C4-2B (cell line): ENCODE measurements around the gene ZNF532.

ENCODE experiments used
- ZFX ChIP-seq: fragments of 450-650 bp; IDR thresholded peaks from 2 replicates; pipeline ENCODE4 v1.6.1; 2017
- TF ChIP-seq, protein P1 (sequence below): fragments of 450-650 bp; conservative IDR thresholded peaks from 2 replicates; pipeline ENCODE4 v1.5.1; 2017; ENCODE audit warnings: mild to moderate bottlenecking

DNA sequence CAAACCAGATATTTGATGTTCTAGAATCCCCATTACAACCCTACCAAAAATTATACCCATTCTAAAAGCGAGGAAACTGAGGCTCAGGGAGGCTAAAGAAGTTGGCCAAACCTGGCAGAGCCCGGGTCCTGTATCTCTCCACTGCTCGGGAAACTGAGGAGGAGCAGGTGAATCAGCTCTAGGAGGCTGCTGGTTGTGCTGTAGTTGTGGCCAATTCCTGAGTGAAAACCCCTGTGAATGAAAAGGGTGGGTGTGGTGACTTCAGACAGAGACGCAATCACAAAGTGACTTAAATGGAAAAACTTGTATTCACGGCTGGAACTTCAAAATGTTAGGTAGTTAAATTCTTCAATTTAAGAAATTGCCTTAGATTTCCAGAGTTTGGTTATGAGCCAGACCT, 169.3 kb downstream of the ZNF532 start:
- TF ChIP-seq, protein P1, sequence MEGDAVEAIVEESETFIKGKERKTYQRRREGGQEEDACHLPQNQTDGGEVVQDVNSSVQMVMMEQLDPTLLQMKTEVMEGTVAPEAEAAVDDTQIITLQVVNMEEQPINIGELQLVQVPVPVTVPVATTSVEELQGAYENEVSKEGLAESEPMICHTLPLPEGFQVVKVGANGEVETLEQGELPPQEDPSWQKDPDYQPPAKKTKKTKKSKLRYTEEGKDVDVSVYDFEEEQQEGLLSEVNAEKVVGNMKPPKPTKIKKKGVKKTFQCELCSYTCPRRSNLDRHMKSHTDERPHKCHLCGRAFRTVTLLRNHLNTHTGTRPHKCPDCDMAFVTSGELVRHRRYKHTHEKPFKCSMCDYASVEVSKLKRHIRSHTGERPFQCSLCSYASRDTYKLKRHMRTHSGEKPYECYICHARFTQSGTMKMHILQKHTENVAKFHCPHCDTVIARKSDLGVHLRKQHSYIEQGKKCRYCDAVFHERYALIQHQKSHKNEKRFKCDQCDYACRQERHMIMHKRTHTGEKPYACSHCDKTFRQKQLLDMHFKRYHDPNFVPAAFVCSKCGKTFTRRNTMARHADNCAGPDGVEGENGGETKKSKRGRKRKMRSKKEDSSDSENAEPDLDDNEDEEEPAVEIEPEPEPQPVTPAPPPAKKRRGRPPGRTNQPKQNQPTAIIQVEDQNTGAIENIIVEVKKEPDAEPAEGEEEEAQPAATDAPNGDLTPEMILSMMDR: no peak
- no peak for TF ChIP-seq ZFX
